Measurements from ENCODE around the gene IFNLR1.

- no peak for TF ChIP-seq CTCF (conservative IDR thresholded peaks at IDR 0.05; ENCODE audit: low read length)
- TF ChIP-seq EZH2phosphoT487 (IDR thresholded peaks at IDR 0.05; ENCODE audit: borderline replicate concordance, low read depth, low read length), result no peak
These were observed 5.0 kb downstream of the IFNLR1 start for GRCh38 chr1:24182061-24182460.

All from OCI-LY7 (cell line).